ENCODE data around the gene RPTOR.

Gene RPTOR

DNA sequence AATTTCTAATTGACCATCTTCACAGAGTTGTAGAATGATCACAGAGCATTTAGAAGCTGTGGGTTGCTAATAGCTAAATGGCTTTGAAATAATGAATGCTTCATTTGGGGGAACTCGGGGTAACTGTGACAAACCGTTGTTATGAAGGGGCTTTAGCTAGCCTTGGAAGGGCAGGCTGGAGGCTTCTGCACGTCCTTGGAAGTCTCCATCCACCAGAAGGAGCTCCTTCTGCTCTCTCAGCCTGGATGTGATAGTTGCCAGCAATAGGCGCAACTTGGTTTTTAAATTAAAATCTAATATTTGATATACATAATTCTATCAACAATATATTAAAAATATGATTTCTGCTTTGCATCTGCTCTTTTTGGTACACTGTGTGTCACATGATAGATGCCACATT is 200.5 kb downstream of the RPTOR start:
- no peak overlapping the region for H3K4me3 ChIP-seq (ENCODE audit: control insufficient read depth, low read depth, low read length)
- no peak for DNase-seq (ENCODE audit: low read depth)
- TF ChIP-seq, protein P1, sequence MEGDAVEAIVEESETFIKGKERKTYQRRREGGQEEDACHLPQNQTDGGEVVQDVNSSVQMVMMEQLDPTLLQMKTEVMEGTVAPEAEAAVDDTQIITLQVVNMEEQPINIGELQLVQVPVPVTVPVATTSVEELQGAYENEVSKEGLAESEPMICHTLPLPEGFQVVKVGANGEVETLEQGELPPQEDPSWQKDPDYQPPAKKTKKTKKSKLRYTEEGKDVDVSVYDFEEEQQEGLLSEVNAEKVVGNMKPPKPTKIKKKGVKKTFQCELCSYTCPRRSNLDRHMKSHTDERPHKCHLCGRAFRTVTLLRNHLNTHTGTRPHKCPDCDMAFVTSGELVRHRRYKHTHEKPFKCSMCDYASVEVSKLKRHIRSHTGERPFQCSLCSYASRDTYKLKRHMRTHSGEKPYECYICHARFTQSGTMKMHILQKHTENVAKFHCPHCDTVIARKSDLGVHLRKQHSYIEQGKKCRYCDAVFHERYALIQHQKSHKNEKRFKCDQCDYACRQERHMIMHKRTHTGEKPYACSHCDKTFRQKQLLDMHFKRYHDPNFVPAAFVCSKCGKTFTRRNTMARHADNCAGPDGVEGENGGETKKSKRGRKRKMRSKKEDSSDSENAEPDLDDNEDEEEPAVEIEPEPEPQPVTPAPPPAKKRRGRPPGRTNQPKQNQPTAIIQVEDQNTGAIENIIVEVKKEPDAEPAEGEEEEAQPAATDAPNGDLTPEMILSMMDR (IDR thresholded peaks at IDR 0.05; ENCODE audit: control insufficient read depth, insufficient read depth, low read depth, low read length, missing control alignments) = no peak

DNA sequence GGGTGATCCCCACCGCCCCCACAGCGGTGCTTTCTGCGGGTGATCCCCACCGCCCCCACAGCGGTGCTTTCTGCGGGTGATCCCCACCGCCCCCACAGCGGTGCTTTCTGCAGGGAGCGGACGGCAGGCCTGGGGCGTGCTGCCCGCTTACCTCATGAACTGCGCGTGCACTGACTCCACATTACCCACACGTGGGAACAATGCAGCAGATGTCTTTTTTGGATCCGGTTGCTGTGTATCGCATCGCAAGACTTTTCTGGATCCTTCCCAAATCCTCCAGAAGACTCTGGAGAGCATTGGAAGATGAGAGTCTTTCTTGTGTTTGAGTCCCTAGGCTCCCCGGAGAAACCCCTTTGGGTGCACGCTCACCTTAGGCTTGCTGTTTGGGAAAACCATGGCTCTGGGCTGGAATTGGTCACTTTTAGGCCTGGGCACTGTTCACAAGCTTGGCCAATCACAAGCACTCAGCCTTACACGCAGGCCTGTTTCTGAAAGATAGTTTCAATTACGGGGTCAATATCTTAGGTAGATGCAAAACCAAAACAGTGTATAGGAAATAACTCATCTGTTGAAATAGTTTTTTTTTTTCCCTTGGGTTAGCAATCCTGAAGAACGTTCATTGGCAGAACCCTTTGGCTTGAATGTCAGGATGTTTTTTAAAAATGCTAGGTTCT is 201.8 kb downstream of the RPTOR start:
- TF ChIP-seq, protein P1 (IDR thresholded peaks at IDR 0.05; ENCODE audit: control insufficient read depth, insufficient read depth, low read depth, low read length, missing control alignments) = no peak
- H3K4me3 ChIP-seq (ENCODE audit: control insufficient read depth, low read depth, low read length) = no peak overlapping the region
- DNase-seq (ENCODE audit: low read depth) = no peak

DNA sequence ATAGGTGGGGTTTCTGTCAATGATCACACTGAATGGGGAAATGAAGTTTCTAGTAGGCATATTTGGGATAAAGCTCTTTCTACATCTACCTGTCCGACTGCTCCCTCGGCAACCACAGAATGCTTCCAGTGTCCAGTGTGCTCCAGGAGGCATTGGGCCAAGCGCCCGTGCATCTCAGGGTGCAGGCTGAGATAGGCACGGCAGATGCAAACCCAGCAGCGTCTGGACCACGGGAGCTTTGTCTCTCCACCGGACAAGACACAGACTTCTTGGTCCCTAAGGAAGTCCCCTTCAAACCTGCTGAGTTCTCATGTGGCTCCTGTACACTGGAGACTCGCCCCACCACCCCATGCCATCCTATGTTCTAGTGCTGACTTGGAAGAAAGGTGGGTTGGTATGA is 202.8 kb downstream of the RPTOR start:
- H3K4me3 ChIP-seq (ENCODE audit: control insufficient read depth, low read depth, low read length) = no peak overlapping the region
- DNase-seq (ENCODE audit: low read depth) = no peak
- TF ChIP-seq, protein P1 (IDR thresholded peaks at IDR 0.05; ENCODE audit: control insufficient read depth, insufficient read depth, low read depth, low read length, missing control alignments) = no peak

DNA sequence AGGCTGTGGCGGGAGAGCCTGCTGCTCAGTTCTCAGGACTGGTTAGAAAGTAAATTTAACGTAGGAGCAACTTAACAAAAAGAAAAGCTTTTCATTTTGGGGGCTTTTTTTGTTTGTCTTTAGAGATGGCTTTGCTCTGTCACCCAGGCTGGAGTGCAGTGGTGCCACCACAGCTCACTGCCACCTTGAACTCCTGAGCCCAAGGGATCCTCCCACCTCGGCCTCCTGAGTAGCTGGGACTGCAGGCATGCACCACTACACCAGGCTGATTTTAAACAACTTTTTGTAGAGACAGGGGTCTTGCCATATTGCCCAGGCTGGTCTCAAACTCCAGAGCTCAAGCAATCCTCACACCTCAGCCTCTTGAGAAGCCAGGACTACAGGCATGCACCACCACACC is 205.0 kb downstream of the RPTOR start:
- no peak overlapping the region for H3K4me3 ChIP-seq (ENCODE audit: control insufficient read depth, low read depth, low read length)
- DNase-seq (ENCODE audit: low read depth) = no peak
- TF ChIP-seq, protein P1 (IDR thresholded peaks at IDR 0.05; ENCODE audit: control insufficient read depth, insufficient read depth, low read depth, low read length, missing control alignments) = no peak

DNA sequence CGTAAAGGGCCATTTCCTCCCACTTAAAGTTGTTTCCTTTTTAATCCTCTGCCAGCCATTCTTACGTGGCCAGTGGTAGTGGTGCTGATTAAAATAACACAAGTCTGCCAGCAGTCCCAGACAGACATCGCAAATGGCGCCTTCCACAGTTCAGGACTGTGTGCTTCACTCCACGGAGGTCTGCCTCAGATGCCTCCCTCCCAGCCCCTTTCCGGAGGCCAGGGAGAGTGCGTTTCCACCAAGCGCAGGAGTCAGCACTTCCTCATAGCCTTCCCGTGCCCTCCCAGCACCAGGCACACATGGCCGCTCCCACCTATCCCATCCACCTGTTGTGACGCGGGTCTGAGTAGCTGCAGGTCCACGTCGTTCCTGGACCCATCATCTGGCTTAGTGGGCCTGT is 205.6 kb downstream of the RPTOR start:
- TF ChIP-seq, protein P1 (IDR thresholded peaks at IDR 0.05; ENCODE audit: control insufficient read depth, insufficient read depth, low read depth, low read length, missing control alignments) = no peak
- DNase-seq (ENCODE audit: low read depth) = no peak
- H3K4me3 ChIP-seq (ENCODE audit: control insufficient read depth, low read depth, low read length) = no peak overlapping the region

DNA sequence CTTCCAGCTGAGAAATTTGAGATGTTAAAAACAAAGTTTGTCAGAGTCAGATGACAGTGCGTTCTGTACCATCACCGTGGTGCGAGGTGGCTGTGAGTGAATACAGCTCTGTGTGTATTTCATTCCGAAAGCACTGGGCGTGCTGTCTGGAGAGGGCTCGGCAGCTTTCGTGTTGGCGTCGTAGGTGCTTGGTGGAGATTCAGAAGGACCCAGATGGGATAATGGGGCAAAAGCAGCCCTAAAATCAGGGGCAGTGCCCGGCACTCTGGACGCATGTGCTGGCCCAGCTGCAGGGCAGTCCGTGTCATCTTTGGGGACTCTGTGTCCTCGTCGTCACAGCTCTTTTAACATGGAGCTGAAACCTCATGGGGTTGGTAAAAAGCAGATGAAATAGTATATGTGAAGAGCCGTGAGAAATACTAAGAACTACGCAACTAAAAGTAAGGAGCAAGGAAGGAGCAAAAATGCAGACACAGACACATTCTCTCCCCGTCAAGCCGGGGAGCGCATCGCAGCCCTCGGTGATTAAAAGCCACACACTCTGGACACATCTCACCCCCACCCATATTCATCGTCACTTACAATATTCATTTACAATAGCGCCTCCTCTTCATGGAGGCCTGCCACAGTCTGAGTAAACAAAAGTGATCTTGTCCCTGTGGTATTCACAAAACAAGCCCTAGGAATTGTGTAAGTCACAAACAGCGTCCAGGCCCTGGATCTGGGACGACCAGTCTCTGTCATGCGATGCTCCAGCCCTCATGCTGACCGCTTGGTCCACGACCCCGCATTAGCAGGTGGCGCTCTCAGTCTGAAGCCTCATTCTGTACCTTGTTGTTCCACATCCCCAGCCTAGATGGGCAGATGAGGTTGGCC is 206.7 kb downstream of the RPTOR start:
- H3K4me3 ChIP-seq (ENCODE audit: control insufficient read depth, low read depth, low read length) = no peak overlapping the region
- peak; percentile 24 for DNase-seq (ENCODE audit: low read depth)
- TF ChIP-seq, protein P1 (IDR thresholded peaks at IDR 0.05; ENCODE audit: control insufficient read depth, insufficient read depth, low read depth, low read length, missing control alignments) = no peak
